ENCODE data around the gene HSPA12A.
A peak's percentile ranks its signal among the peaks of the same experiment; 100 is the strongest.

HSPA12A gene

DNA sequence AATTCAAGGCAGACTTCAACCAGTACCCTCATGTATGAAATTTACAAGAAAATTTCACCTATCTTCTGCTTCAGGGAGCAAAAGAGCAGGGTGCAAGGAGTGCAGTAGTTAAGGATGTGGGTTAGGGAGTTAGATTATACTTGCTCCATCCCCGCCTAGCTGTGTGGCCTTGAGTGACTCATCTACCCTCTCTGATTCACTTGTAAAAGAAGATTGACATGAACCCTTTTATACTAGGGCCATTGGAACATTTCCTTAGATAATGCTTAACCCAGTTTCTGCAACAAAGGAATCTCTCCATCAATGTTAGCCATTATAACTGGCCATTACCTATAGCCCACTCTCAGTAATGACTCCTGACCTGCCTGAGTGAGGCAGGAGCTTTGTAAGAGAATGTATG, 10.2 kb upstream of the HSPA12A start:
- H3K4me3 ChIP-seq (ENCODE audit: insufficient read length, low read depth): no peak overlapping the region
- no peaks in the 10 kb centered on the region for H3K4me1 ChIP-seq (ENCODE audit: insufficient read depth, insufficient read length)
- no peak for DNase-seq (ENCODE audit: low read depth, low spot score)
- H3K27me3 ChIP-seq (ENCODE audit: insufficient read depth, insufficient read length): peaks cover 4% of the 10 kb centered on the region
- no peaks in the 10 kb centered on the region for H3K36me3 ChIP-seq (ENCODE audit: insufficient read depth, insufficient read length, low read length)
- H3K9ac ChIP-seq (ENCODE audit: insufficient read length, low read depth): no peak overlapping the region
- H3K9me3 ChIP-seq (ENCODE audit: insufficient read depth, low read length): no peaks in the 10 kb centered on the region
- TF ChIP-seq YY1 (IDR thresholded peaks at IDR 0.05; ENCODE audit: insufficient read depth, insufficient read length) (no peak), SUZ12 (IDR thresholded peaks at IDR 0.05; ENCODE audit: extremely low read depth, insufficient read depth, insufficient read length) (no peak), ZNF274 (IDR thresholded peaks at IDR 0.05; ENCODE audit: low read depth, low read length) (no peak)

GRCh38 chr10:116748471-116748870, 6.1 kb upstream of the HSPA12A start:
- peaks cover 23% of the 10 kb centered on the region for H3K27me3 ChIP-seq (ENCODE audit: insufficient read depth, insufficient read length)
- TF ChIP-seq ZNF274 (IDR thresholded peaks at IDR 0.05; ENCODE audit: low read depth, low read length): no peak
- TF ChIP-seq YY1 (IDR thresholded peaks at IDR 0.05; ENCODE audit: insufficient read depth, insufficient read length): no peak
- TF ChIP-seq SUZ12 (IDR thresholded peaks at IDR 0.05; ENCODE audit: extremely low read depth, insufficient read depth, insufficient read length): no peak
- H3K9ac ChIP-seq (ENCODE audit: insufficient read length, low read depth): no peak overlapping the region

GRCh38 chr10:116748041-116748440, 5.7 kb upstream of the HSPA12A start:
- no peak overlapping the region for H3K4me3 ChIP-seq (ENCODE audit: insufficient read length, low read depth)
- TF ChIP-seq YY1 (IDR thresholded peaks at IDR 0.05; ENCODE audit: insufficient read depth, insufficient read length): no peak
- TF ChIP-seq ZNF274 (IDR thresholded peaks at IDR 0.05; ENCODE audit: low read depth, low read length): no peak
- no peak for TF ChIP-seq SUZ12 (IDR thresholded peaks at IDR 0.05; ENCODE audit: extremely low read depth, insufficient read depth, insufficient read length)
- no peak overlapping the region for H3K9ac ChIP-seq (ENCODE audit: insufficient read length, low read depth)
- no peaks in the 10 kb centered on the region for H3K4me1 ChIP-seq (ENCODE audit: insufficient read depth, insufficient read length)
- H3K9me3 ChIP-seq (ENCODE audit: insufficient read depth, low read length): no peaks in the 10 kb centered on the region
- no peak for DNase-seq (ENCODE audit: low read depth, low spot score)
- peaks cover 28% of the 10 kb centered on the region for H3K27me3 ChIP-seq (ENCODE audit: insufficient read depth, insufficient read length)
- no peaks in the 10 kb centered on the region for H3K36me3 ChIP-seq (ENCODE audit: insufficient read depth, insufficient read length, low read length)

More at GRCh38 chr10:116748471-116748870, 6.1 kb upstream of the HSPA12A start:
- H3K36me3 ChIP-seq (ENCODE audit: insufficient read depth, insufficient read length, low read length): no peaks in the 10 kb centered on the region
- no peak overlapping the region for H3K4me3 ChIP-seq (ENCODE audit: insufficient read length, low read depth)
- H3K4me1 ChIP-seq (ENCODE audit: insufficient read depth, insufficient read length): no peaks in the 10 kb centered on the region
- no peaks in the 10 kb centered on the region for H3K9me3 ChIP-seq (ENCODE audit: insufficient read depth, low read length)
- DNase-seq (ENCODE audit: low read depth, low spot score): no peak

GRCh38 chr10:116747325-116747724, 5.0 kb upstream of the HSPA12A start:
- DNase-seq (ENCODE audit: low read depth, low spot score): no peak
- H3K4me3 ChIP-seq (ENCODE audit: insufficient read length, low read depth): no peak overlapping the region
- no peaks in the 10 kb centered on the region for H3K36me3 ChIP-seq (ENCODE audit: insufficient read depth, insufficient read length, low read length)
- no peaks in the 10 kb centered on the region for H3K9me3 ChIP-seq (ENCODE audit: insufficient read depth, low read length)
- peaks cover 29% of the 10 kb centered on the region for H3K27me3 ChIP-seq (ENCODE audit: insufficient read depth, insufficient read length)
- no peaks in the 10 kb centered on the region for H3K4me1 ChIP-seq (ENCODE audit: insufficient read depth, insufficient read length)
- no peak for TF ChIP-seq ZNF274 (IDR thresholded peaks at IDR 0.05; ENCODE audit: low read depth, low read length)
- H3K9ac ChIP-seq (ENCODE audit: insufficient read length, low read depth): no peak overlapping the region

- no peaks in the 10 kb centered on the region for H3K9me3 ChIP-seq (ENCODE audit: insufficient read depth, low read length)
- H3K9ac ChIP-seq (ENCODE audit: insufficient read length, low read depth): no peak overlapping the region
- no peaks in the 10 kb centered on the region for H3K4me1 ChIP-seq (ENCODE audit: insufficient read depth, insufficient read length)
- no peak overlapping the region for H3K4me3 ChIP-seq (ENCODE audit: insufficient read length, low read depth)
- TF ChIP-seq ZNF274 (IDR thresholded peaks at IDR 0.05; ENCODE audit: low read depth, low read length) (no peak), YY1 (IDR thresholded peaks at IDR 0.05; ENCODE audit: insufficient read depth, insufficient read length) (no peak), SUZ12 (IDR thresholded peaks at IDR 0.05; ENCODE audit: extremely low read depth, insufficient read depth, insufficient read length) (no peak)
- H3K27me3 ChIP-seq (ENCODE audit: insufficient read depth, insufficient read length): peaks cover 47% of the 10 kb centered on the region
- no peak for DNase-seq (ENCODE audit: low read depth, low spot score)
- no peaks in the 10 kb centered on the region for H3K36me3 ChIP-seq (ENCODE audit: insufficient read depth, insufficient read length, low read length)
These were observed 2.5 kb upstream of the HSPA12A start for GRCh38 chr10:116744885-116745284.

GRCh38 chr10:116744163-116744753, 1.9 kb upstream of the HSPA12A start:
- DNase-seq (ENCODE audit: low read depth, low spot score): no peak
- peaks cover 48% of the 10 kb centered on the region for H3K27me3 ChIP-seq (ENCODE audit: insufficient read depth, insufficient read length)
- H3K4me1 ChIP-seq (ENCODE audit: insufficient read depth, insufficient read length): no peaks in the 10 kb centered on the region
- TF ChIP-seq YY1 (IDR thresholded peaks at IDR 0.05; ENCODE audit: insufficient read depth, insufficient read length): no peak
- no peak for TF ChIP-seq SUZ12 (IDR thresholded peaks at IDR 0.05; ENCODE audit: extremely low read depth, insufficient read depth, insufficient read length)
- no peak for TF ChIP-seq ZNF274 (IDR thresholded peaks at IDR 0.05; ENCODE audit: low read depth, low read length)
- no peaks in the 10 kb centered on the region for H3K36me3 ChIP-seq (ENCODE audit: insufficient read depth, insufficient read length, low read length)
- H3K9ac ChIP-seq (ENCODE audit: insufficient read length, low read depth): no peak overlapping the region
- no peak overlapping the region for H3K4me3 ChIP-seq (ENCODE audit: insufficient read length, low read depth)
- no peaks in the 10 kb centered on the region for H3K9me3 ChIP-seq (ENCODE audit: insufficient read depth, low read length)

DNA sequence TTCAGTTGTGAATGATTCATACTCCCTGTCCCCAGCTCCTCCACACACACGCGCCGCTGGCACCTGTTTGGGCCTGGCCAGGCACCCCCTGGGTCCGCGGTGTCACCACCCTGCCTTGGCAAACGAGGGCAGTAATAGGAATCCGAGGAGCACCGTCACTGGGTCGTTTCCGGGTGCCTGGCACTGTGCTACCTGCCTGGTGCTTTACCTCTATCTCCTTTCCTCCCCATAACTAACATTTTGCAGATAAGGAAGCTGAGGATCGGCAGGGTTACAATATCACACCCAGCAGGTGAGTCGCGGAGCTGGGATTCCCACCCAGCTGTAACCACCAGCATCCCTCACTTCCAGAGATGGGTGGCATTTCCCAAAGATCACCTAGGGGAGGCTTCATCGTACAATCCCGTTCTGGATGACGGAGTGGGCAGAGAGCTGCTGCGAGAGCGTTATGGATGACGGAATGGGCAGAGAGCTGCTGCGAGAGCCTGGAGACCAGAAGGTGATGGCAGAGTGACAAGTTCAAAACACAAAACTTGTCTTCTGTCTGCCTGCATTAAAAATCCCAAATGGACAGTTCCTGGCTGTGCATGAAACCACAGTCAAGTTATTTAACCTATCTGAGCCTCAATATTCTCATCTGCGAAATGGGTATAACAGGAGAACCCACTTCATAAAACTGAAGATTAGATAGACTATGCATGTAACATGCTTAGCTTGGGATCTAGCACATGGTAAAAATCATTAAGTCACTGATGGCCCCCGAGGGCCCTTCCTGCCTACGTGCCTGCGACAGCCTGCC, 1.1 kb upstream of the HSPA12A start:
- Histone ChIP-seq H3K9me3 (ENCODE audit: insufficient read depth, low read length) (no peaks in the 10 kb centered on the region), H3K4me1 (ENCODE audit: insufficient read depth, insufficient read length) (no peaks in the 10 kb centered on the region), H3K9ac (ENCODE audit: insufficient read length, low read depth) (peak overlapping the region; percentile 67), H3K27me3 (ENCODE audit: insufficient read depth, insufficient read length) (peaks cover 48% of the 10 kb centered on the region), H3K36me3 (ENCODE audit: insufficient read depth, insufficient read length, low read length) (no peaks in the 10 kb centered on the region), H3K4me3 (ENCODE audit: insufficient read length, low read depth) (peak overlapping the region; percentile 32)
- no peak for DNase-seq (ENCODE audit: low read depth, low spot score)
- TF ChIP-seq ZNF274 (IDR thresholded peaks at IDR 0.05; ENCODE audit: low read depth, low read length): no peak
- no peak for TF ChIP-seq YY1 (IDR thresholded peaks at IDR 0.05; ENCODE audit: insufficient read depth, insufficient read length)
- no peak for TF ChIP-seq SUZ12 (IDR thresholded peaks at IDR 0.05; ENCODE audit: extremely low read depth, insufficient read depth, insufficient read length)

Data from NT2/D1 (cell line).